Fibroblast of skin of right biceps (primary cell): ENCODE data around the gene GEMIN7.

Experiments used
- DNase-seq: peaks from one replicate; pipeline ENCODE4 v3.0.0-alpha.2; 2013

GEMIN7 gene

GRCh38 chr19:45063851-45064801 lies 14.9 kb upstream of the GEMIN7 start:
- DNase-seq: no peak

- no peak for DNase-seq
Measured at GRCh38 chr19:45066921-45067661, 12.0 kb upstream of the GEMIN7 start.

- no peak for DNase-seq
Measured at GRCh38 chr19:45068041-45068440, 11.0 kb upstream of the GEMIN7 start.

- no peak for DNase-seq
Measured at GRCh38 chr19:45069056-45069455, 10.0 kb upstream of the GEMIN7 start.

- no peak for DNase-seq
Measured at GRCh38 chr19:45070214-45070613, 8.8 kb upstream of the GEMIN7 start.

GRCh38 chr19:45070861-45071544 lies 8.1 kb upstream of the GEMIN7 start:
- DNase-seq: no peak

GRCh38 chr19:45071545-45071938 lies 7.5 kb upstream of the GEMIN7 start:
- DNase-seq: no peak

- DNase-seq: no peak
Measured at GRCh38 chr19:45071969-45072790, 6.9 kb upstream of the GEMIN7 start.

- no peak for DNase-seq
Measured at GRCh38 chr19:45074744-45075300, 4.2 kb upstream of the GEMIN7 start.

GRCh38 chr19:45075301-45076028 lies 3.6 kb upstream of the GEMIN7 start:
- DNase-seq: peak; percentile 18

GRCh38 chr19:45076029-45076850 lies 2.8 kb upstream of the GEMIN7 start, which contains the start of gene ZNF296:
Gene ZNF296, minus strand, starts transcription at chr19:45076478. Its CDS starts 105 bp downstream, at chr19:45076373.
- peak; percentile 54 for DNase-seq

- no peak for DNase-seq
Measured at GRCh38 chr19:45076851-45077730, 2.0 kb upstream of the GEMIN7 start.

GRCh38 chr19:45078390-45079062 lies 534 bp upstream of the GEMIN7 start:
- no peak for DNase-seq

GRCh38 chr19:45079911-45080370 lies 881 bp downstream of the GEMIN7 start:
- DNase-seq: no peak

- DNase-seq: no peak
Measured at GRCh38 chr19:45082170-45082569, 3.1 kb downstream of the GEMIN7 start.

GRCh38 chr19:45086480-45086879 lies 7.4 kb downstream of the GEMIN7 start:
- no peak for DNase-seq

GRCh38 chr19:45087531-45087930 lies 8.5 kb downstream of the GEMIN7 start:
- no peak for DNase-seq

GRCh38 chr19:45090034-45090433 lies 11.0 kb downstream of the GEMIN7 start:
- no peak for DNase-seq

- DNase-seq: no peak
Measured at GRCh38 chr19:45090606-45091005, 11.5 kb downstream of the GEMIN7 start.
